Measurements from ENCODE around the gene COTL1.
A peak's percentile ranks its signal among the peaks of the same experiment; 100 is the strongest.
"Not testable (repeated sequence)": the region's sequence is repeated elsewhere in the genome, so short reads cannot be mapped to it uniquely, and the experiment has no call there.

COTL1 gene

GRCh38 chr16:84643180-84643583, 25.3 kb upstream of the COTL1 start:
- no peak for DNase-seq (ENCODE audit: low read depth in 2 of 2)

- DNase-seq (ENCODE audit: low read depth in 2 of 2), result no peak
Observed at GRCh38 chr16:84641643-84642358, 23.9 kb upstream of the COTL1 start.

- no peak for DNase-seq (ENCODE audit: low read depth in 2 of 2)
Observed at GRCh38 chr16:84640145-84640544, 22.3 kb upstream of the COTL1 start.

GRCh38 chr16:84638231-84638806, 20.4 kb upstream of the COTL1 start:
- DNase-seq (ENCODE audit: low read depth in 2 of 2), result no peak

- no peak for DNase-seq (ENCODE audit: low read depth in 2 of 2)
Observed at GRCh38 chr16:84637709-84638108, 19.8 kb upstream of the COTL1 start.

- no peak for DNase-seq (ENCODE audit: low read depth in 2 of 2)
Observed at GRCh38 chr16:84635702-84636101, 17.8 kb upstream of the COTL1 start.

GRCh38 chr16:84633622-84634021, 15.7 kb upstream of the COTL1 start:
- no peak for DNase-seq (ENCODE audit: low read depth in 2 of 2)

- not testable (repeated sequence) for DNase-seq (ENCODE audit: low read depth in 2 of 2)
Observed at GRCh38 chr16:84632862-84633261, 15.0 kb upstream of the COTL1 start.

GRCh38 chr16:84631886-84632285, 14.0 kb upstream of the COTL1 start:
- DNase-seq (ENCODE audit: low read depth in 2 of 2), result no peak

- no peak for DNase-seq (ENCODE audit: low read depth in 2 of 2)
Observed at GRCh38 chr16:84631153-84631466, 13.2 kb upstream of the COTL1 start.

GRCh38 chr16:84630446-84631152, 12.7 kb upstream of the COTL1 start:
- DNase-seq (ENCODE audit: low read depth in 2 of 2), result no peak

- no peak for DNase-seq (ENCODE audit: low read depth in 2 of 2)
Observed at GRCh38 chr16:84630009-84630408, 12.1 kb upstream of the COTL1 start.

- DNase-seq (ENCODE audit: low read depth in 2 of 2), result no peak
Observed at GRCh38 chr16:84629580-84629979, 11.7 kb upstream of the COTL1 start.

GRCh38 chr16:84628226-84628731, 10.4 kb upstream of the COTL1 start:
- DNase-seq (ENCODE audit: low read depth in 2 of 2), result no peak

GRCh38 chr16:84625556-84625955, 7.7 kb upstream of the COTL1 start:
- no peak for DNase-seq (ENCODE audit: low read depth in 2 of 2)

GRCh38 chr16:84620913-84621312, 3.0 kb upstream of the COTL1 start:
- DNase-seq (ENCODE audit: low read depth in 2 of 2), result not testable (repeated sequence)

- DNase-seq (ENCODE audit: low read depth in 2 of 2), result no peak
Observed at GRCh38 chr16:84618581-84619460, 943 bp upstream of the COTL1 start.

GRCh38 chr16:84617041-84617790, 662 bp downstream of the COTL1 start:
- peak in 1 of 2 donors; percentile 40 for DNase-seq (ENCODE audit: low read depth in 2 of 2)

GRCh38 chr16:84616515-84616914, 1.4 kb downstream of the COTL1 start:
- no peak for DNase-seq (ENCODE audit: low read depth in 2 of 2)

- DNase-seq (ENCODE audit: low read depth in 2 of 2), result no peak
Observed at GRCh38 chr16:84614968-84615813, 2.7 kb downstream of the COTL1 start.
